Gastroesophageal sphincter (tissue), 2 donors: ENCODE data around the gene HOXA4.

Experiments
- EP300 ChIP-seq: sonication (generic); formaldehyde crosslinking; IDR thresholded peaks from one replicate; pipeline ENCODE4 v1.6.1; 2017; ENCODE audit warnings: antibody characterized with exemption, mild to moderate bottlenecking
- POLR2A ChIP-seq, 2 donors: fragments of 450-650 bp; IDR thresholded peaks; one replicate each; pipeline ENCODE4 v1.6.1; 2017; ENCODE audit warnings: antibody characterized with exemption in 2 of 2, mild to moderate bottlenecking in 2 of 2, moderate library complexity in 1 of 2

- TF ChIP-seq EP300 (no peak), POLR2A (IDR thresholded peaks at IDR 0.05) (no peak)
These were observed 45.3 kb upstream of the HOXA4 start for GRCh38 chr7:27175626-27176523.
